Loucy (cell line): Measurements from ENCODE around the gene ZNF507.

Source experiments
- H2AFZ ChIP-seq: fragments of 200-600 bp; sonication (generic); 2 replicates; pipeline ENCODE4 v1.6.0; 2016; ENCODE audit warnings: antibody characterized with exemption, mild to moderate bottlenecking, low read length, moderate library complexity
- H3F3A ChIP-seq: fragments of 200-600 bp; 2 replicates; pipeline ENCODE4 v1.6.0; 2016; ENCODE audit warnings: antibody characterized with exemption, low read depth, mild to moderate bottlenecking
- H3K27me3 ChIP-seq: fragments of 200-600 bp; sonication (generic); 2 replicates; pipeline ENCODE4 v1.6.1; 2014; ENCODE audit warnings: low read length, mild to moderate bottlenecking; ENCODE audit not compliant: insufficient read depth, poor library complexity, severe bottlenecking
- H3K36me3 ChIP-seq: fragments of 200-600 bp; sonication (generic); 2 replicates; pipeline ENCODE4 v1.6.1; 2016; ENCODE audit warnings: low read length; ENCODE audit not compliant: insufficient read depth
- H3K4me1 ChIP-seq: fragments of 200-600 bp; sonication (generic); 2 replicates; pipeline ENCODE4 v1.5.1; 2014; ENCODE audit warnings: low read length, mild to moderate bottlenecking; ENCODE audit not compliant: insufficient read depth, poor library complexity, severe bottlenecking
- H3K4me2 ChIP-seq: fragments of 200-600 bp; sonication (generic); 2 replicates; pipeline ENCODE4 v1.6.0; 2014; ENCODE audit warnings: antibody characterized with exemption, low read length, low read depth, mild to moderate bottlenecking; ENCODE audit not compliant: poor library complexity, severe bottlenecking
- H3K4me3 ChIP-seq: fragments of 200-600 bp; sonication (generic); 2 replicates; pipeline ENCODE4 v1.5.1; 2014; ENCODE audit warnings: low read length, mild to moderate bottlenecking, mixed read lengths; ENCODE audit not compliant: poor library complexity, severe bottlenecking
- H3K79me2 ChIP-seq: fragments of 200-600 bp; sonication (generic); 2 replicates; pipeline ENCODE4 v1.6.1; 2014; ENCODE audit warnings: low read length; ENCODE audit not compliant: insufficient read depth
- H3K9ac ChIP-seq: fragments of 200-600 bp; sonication (generic); 2 replicates; pipeline ENCODE4 v1.6.0; 2014; ENCODE audit warnings: mild to moderate bottlenecking, low read depth, low read length, moderate library complexity; ENCODE audit not compliant: poor library complexity, severe bottlenecking
- H3K9me2 ChIP-seq: fragments of 200-600 bp; sonication (generic); replicated peaks from 2 replicates; pipeline ENCODE4 v1.6.1; 2016; ENCODE audit warnings: low read depth, low read length, mixed read lengths
- H3K9me3 ChIP-seq: fragments of 200-600 bp; sonication (generic); 2 replicates; pipeline ENCODE4 v1.6.1; 2014; ENCODE audit warnings: mild to moderate bottlenecking, antibody characterized with exemption, low read length, low read depth; ENCODE audit not compliant: insufficient read depth
- H4K20me1 ChIP-seq: fragments of 200-600 bp; sonication (generic); 2 replicates; pipeline ENCODE4 v1.6.0; 2014; ENCODE audit warnings: antibody characterized with exemption, low read length, mild to moderate bottlenecking; ENCODE audit not compliant: insufficient read depth, poor library complexity, severe bottlenecking
- CTCF ChIP-seq: fragments of 200-600 bp; sonication (generic); conservative IDR thresholded peaks from 2 replicates; pipeline ENCODE4 v1.5.1; 2014; ENCODE audit warnings: mild to moderate bottlenecking, antibody characterized with exemption, low read length
- EZH2phosphoT487 ChIP-seq: fragments of 200-600 bp; IDR thresholded peaks from 2 replicates; pipeline ENCODE4 v1.6.1; 2018; ENCODE audit warnings: antibody characterized with exemption, mild to moderate bottlenecking, moderate library complexity, borderline replicate concordance

The ZNF507 gene

GRCh38 chr19:32396046-32396652 is 50.7 kb downstream of the ZNF507 start:
- Histone ChIP-seq H3K9me2 (no peaks in the 10 kb centered on the region), H3K4me3 (no peak overlapping the region), H3K4me1 (no peaks in the 10 kb centered on the region), H3K4me2 (no peak overlapping the region), H3K79me2 (no peaks in the 10 kb centered on the region), H3K9me3 (no peaks in the 10 kb centered on the region), H3K36me3 (no peaks in the 10 kb centered on the region), H2AFZ (no peak overlapping the region), H4K20me1 (no peaks in the 10 kb centered on the region), H3K27me3 (no peaks in the 10 kb centered on the region), H3F3A (no peaks in the 10 kb centered on the region), H3K9ac (no peak overlapping the region)
- no peak for TF ChIP-seq EZH2phosphoT487
- TF ChIP-seq CTCF, result no peak

- TF ChIP-seq EZH2phosphoT487, result no peak
- no peak for TF ChIP-seq CTCF
- Histone ChIP-seq H3F3A (no peaks in the 10 kb centered on the region), H3K4me3 (no peak overlapping the region), H4K20me1 (no peaks in the 10 kb centered on the region), H3K27me3 (no peaks in the 10 kb centered on the region), H3K36me3 (no peaks in the 10 kb centered on the region), H3K4me1 (no peaks in the 10 kb centered on the region), H3K79me2 (no peaks in the 10 kb centered on the region), H3K4me2 (no peak overlapping the region), H2AFZ (no peak overlapping the region), H3K9me3 (no peaks in the 10 kb centered on the region), H3K9ac (no peak overlapping the region), H3K9me2 (no peaks in the 10 kb centered on the region)
Observed at GRCh38 chr19:32397671-32398101, 52.3 kb downstream of the ZNF507 start.

- H3F3A ChIP-seq, result no peaks in the 10 kb centered on the region
- H3K4me3 ChIP-seq, result no peak overlapping the region
- no peaks in the 10 kb centered on the region for H3K36me3 ChIP-seq
- no peaks in the 10 kb centered on the region for H3K9me3 ChIP-seq
- H4K20me1 ChIP-seq, result no peaks in the 10 kb centered on the region
- H3K9ac ChIP-seq, result no peak overlapping the region
- TF ChIP-seq CTCF (no peak), EZH2phosphoT487 (no peak)
- H3K4me2 ChIP-seq, result no peak overlapping the region
- no peak overlapping the region for H2AFZ ChIP-seq
- H3K79me2 ChIP-seq, result peaks cover 26% of the 10 kb centered on the region
- no peaks in the 10 kb centered on the region for H3K27me3 ChIP-seq
- H3K4me1 ChIP-seq, result peaks cover 23% of the 10 kb centered on the region
- H3K9me2 ChIP-seq, result no peaks in the 10 kb centered on the region
Observed at GRCh38 chr19:32401992-32402391, 56.6 kb downstream of the ZNF507 start.
